Prostate gland (tissue), 2 donors: ENCODE results near the gene INPP4B. TPM values are rescaled to one million over a fixed set of nuclear protein-coding genes. Genes with fewer than 3 reads are reported as not detected.

Experiments
- DNase-seq: peaks from one replicate; pipeline ENCODE4 v3.0.0-alpha.2; 2019; ENCODE audit warnings: low spot score
- H3K27ac ChIP-seq, 2 donors: fragments of 200-600 bp; sonication (generic); 2 replicates each; pipeline ENCODE4 v1.5.1; 2017 to 2019
- H3K27me3 ChIP-seq: fragments of 200-600 bp; sonication (generic); replicated peaks from 2 replicates; pipeline ENCODE4 v1.5.1; 2019; ENCODE audit not compliant: insufficient read depth
- H3K36me3 ChIP-seq, 2 donors: fragments of 200-600 bp; sonication (generic); 1 replicate in 1 of 2; 2 replicates in 1 of 2; pipeline versions ENCODE4 v1.5.1 to v1.8.1; 2017 to 2019
- H3K4me1 ChIP-seq: fragments of 200-600 bp; sonication (generic); replicated peaks from 2 replicates; pipeline ENCODE4 v1.5.1; 2019
- H3K4me3 ChIP-seq, 2 donors: fragments of 200-600 bp; sonication (generic); 2 replicates each; pipeline ENCODE4 v1.5.1; 2017 to 2019
- H3K9me3 ChIP-seq: fragments of 200-600 bp; sonication (generic); 2 replicates; pipeline ENCODE4 v1.5.1; 2017
- CTCF ChIP-seq, 4 experiments: fragments of 200-600 bp in 2 of 4; fragments of 450-650 bp in 2 of 4; sonication (generic) in 2 of 4; IDR thresholded peaks; 1 replicate in 3 of 4; 2 replicates in 1 of 4; pipeline ENCODE4 v1.5.1; 2016 to 2019; ENCODE audit warnings: antibody characterized with exemption in 4 of 4, mild to moderate bottlenecking in 2 of 4, moderate library complexity in 2 of 4
- POLR2A ChIP-seq: fragments of 450-650 bp; IDR thresholded peaks from one replicate; pipeline ENCODE4 v1.6.1; 2016; ENCODE audit warnings: antibody characterized with exemption, mild to moderate bottlenecking
- POLR2AphosphoS5 ChIP-seq: sonication (generic); formaldehyde crosslinking; IDR thresholded peaks from one replicate; pipeline ENCODE4 v1.6.1; 2017; ENCODE audit warnings: antibody characterized with exemption
- WGBS: methylation state at CpG from one replicate; pipeline ENCODE4 v1.1.5; 2018; 5-methylcytosine and 5-hydroxymethylcytosine counted together
- intact Hi-C: fragments of 100-400 bp; cut with DNase I; formaldehyde crosslinking; loops from one replicate; pipeline ENCODE4 v1.14.2; 2022
- total RNA-seq, 2 donors: library from RNA; depleted of rRNA; stranded (reverse); fragments of >200 nt; gene quantifications; one replicate each; pipeline ENCODE4 v1.1.0, GENCODE V29; 2016

The INPP4B gene
- total RNA-seq, 2 donors from 2014 or later = 22.3 to 49.7 TPM

DNA sequence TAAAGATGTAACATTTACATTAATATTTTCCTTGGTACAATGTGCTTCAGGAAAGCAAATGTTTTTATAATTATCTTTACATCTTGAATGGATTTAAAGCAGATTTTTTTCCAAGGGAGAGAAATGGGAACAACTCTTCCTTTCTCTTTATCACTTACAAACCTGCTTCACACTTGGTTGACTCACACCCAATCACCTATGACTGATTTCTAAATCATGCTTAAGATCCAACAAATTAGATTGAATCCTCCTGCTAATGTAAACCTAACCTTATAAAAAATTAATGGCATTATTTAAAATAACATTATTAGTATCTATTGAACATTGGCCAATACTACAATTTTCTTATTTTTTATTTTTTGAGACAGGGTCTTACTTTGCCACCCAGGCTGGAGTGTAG is 127.1 kb downstream of the INPP4B start:
- no peak overlapping the region for H3K4me3 ChIP-seq
- no peaks in the 10 kb centered on the region for H3K4me1 ChIP-seq
- no peaks in the 10 kb centered on the region for H3K27me3 ChIP-seq
- no peak for TF ChIP-seq POLR2AphosphoS5
- no peak for TF ChIP-seq POLR2A
- no peak for TF ChIP-seq CTCF (IDR thresholded peaks at IDR 0.05)
- H3K9me3 ChIP-seq = no peaks in the 10 kb centered on the region
- no peak for DNase-seq
- H3K36me3 ChIP-seq = no peaks in the 10 kb centered on the region
- intact Hi-C loops = no loop called here
- no peak overlapping the region for H3K27ac ChIP-seq

- no peaks in the 10 kb centered on the region for H3K27me3 ChIP-seq
- H3K4me3 ChIP-seq = no peak overlapping the region
- no peak for DNase-seq
- TF ChIP-seq POLR2A (no peak), CTCF (IDR thresholded peaks at IDR 0.05) (no peak), POLR2AphosphoS5 (no peak)
- H3K36me3 ChIP-seq = no peaks in the 10 kb centered on the region
- no peak overlapping the region for H3K27ac ChIP-seq
- no peaks in the 10 kb centered on the region for H3K9me3 ChIP-seq
- intact Hi-C loops = no loop called here
- no peaks in the 10 kb centered on the region for H3K4me1 ChIP-seq
These were observed 130.4 kb downstream of the INPP4B start for GRCh38 chr4:142715727-142716126.

- TF ChIP-seq POLR2AphosphoS5 = no peak
- no peak for TF ChIP-seq CTCF (IDR thresholded peaks at IDR 0.05)
- no peak for TF ChIP-seq POLR2A
- DNase-seq = no peak
- H3K4me1 ChIP-seq = no peaks in the 10 kb centered on the region
- no peak overlapping the region for H3K27ac ChIP-seq
- intact Hi-C loops = no loop called here
- H3K27me3 ChIP-seq = no peaks in the 10 kb centered on the region
- WGBS = 95% methylated on average over 2 of the region's 2 CpGs
- no peaks in the 10 kb centered on the region for H3K36me3 ChIP-seq
- H3K4me3 ChIP-seq = no peak overlapping the region
- H3K9me3 ChIP-seq = no peaks in the 10 kb centered on the region
These were observed 132.6 kb downstream of the INPP4B start for GRCh38 chr4:142713282-142714030.

DNA sequence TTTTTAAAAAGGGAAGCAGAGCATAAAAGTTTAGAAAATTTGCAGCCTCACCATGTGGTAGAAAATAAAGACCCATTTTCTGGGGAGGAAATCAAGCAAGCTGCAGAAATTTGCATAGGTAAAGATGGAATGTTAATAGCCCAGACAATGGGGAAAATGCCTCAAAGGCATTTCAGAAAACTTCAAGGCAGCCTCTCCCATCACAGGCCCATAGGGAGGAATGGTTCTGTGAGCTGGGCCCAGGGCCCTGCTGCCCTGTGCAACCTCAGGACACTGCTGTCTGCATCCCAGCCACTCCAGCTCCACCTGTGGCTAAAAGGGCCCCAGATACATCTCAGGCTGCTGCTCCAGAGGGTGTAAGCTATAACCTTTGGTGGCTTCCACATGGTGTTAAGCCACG is 137.9 kb downstream of the INPP4B start:
- WGBS = 100% methylated on average over 1 of the region's 1 CpG
- no peaks in the 10 kb centered on the region for H3K36me3 ChIP-seq
- no peak overlapping the region for H3K4me3 ChIP-seq
- no peaks in the 10 kb centered on the region for H3K4me1 ChIP-seq
- intact Hi-C loops = no loop called here
- no peak overlapping the region for H3K27ac ChIP-seq
- H3K27me3 ChIP-seq = no peaks in the 10 kb centered on the region
- TF ChIP-seq CTCF (IDR thresholded peaks at IDR 0.05) (no peak), POLR2A (no peak), POLR2AphosphoS5 (no peak)
- no peak for DNase-seq
- no peaks in the 10 kb centered on the region for H3K9me3 ChIP-seq

DNA sequence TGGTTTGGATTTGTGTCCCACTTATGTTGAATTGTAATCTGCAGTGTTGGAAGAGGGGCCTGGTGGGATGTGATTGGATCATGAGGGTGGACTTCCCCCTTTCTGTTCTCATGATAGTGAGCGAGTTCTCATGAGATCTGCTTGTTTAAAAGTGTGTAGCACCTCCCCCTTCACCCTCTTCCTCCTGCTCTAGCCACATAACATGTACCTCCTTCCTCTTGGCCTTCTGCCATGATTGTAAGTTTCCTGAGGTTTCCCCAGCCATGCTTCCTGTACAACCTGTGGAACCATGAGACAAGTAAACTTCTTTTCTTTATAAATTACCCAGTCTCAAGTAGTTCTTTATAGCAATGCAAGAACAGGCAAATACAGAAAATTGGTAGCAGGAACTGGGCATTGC is 138.7 kb downstream of the INPP4B start:
- no peaks in the 10 kb centered on the region for H3K4me1 ChIP-seq
- H3K36me3 ChIP-seq = no peaks in the 10 kb centered on the region
- H3K4me3 ChIP-seq = no peak overlapping the region
- H3K27ac ChIP-seq = no peak overlapping the region
- intact Hi-C loops = no loop called here
- H3K27me3 ChIP-seq = no peaks in the 10 kb centered on the region
- DNase-seq = no peak
- TF ChIP-seq POLR2AphosphoS5 (no peak), POLR2A (no peak), CTCF (IDR thresholded peaks at IDR 0.05) (no peak)
- no peaks in the 10 kb centered on the region for H3K9me3 ChIP-seq
- WGBS = 73% methylated on average over 1 of the region's 1 CpG
